H1 (cell line): Measurements from ENCODE around the gene TMEM154. TPM values are rescaled to one million over a fixed set of nuclear protein-coding genes. Genes with fewer than 3 reads are reported as not detected.

Experiments used
- CTCF ChIA-PET: fragments of 300-600 bp; sonication (Branson Sonifier 250); formaldehyde crosslinking; loops from one replicate; lab custom pipeline; 2021; ENCODE audit not compliant: partially characterized antibody; lab: Charles Lee
- POLR2A ChIA-PET: fragments of 300-600 bp; sonication (Branson Sonifier 250); formaldehyde crosslinking; loops from one replicate; lab custom pipeline; 2021; ENCODE audit warnings: inconsistent platforms; ENCODE audit not compliant: partially characterized antibody; lab: Charles Lee
- DNase-seq, 2 experiments: peaks; one replicate each; pipeline versions ENCODE4 v3.0.0 to v3.0.0-alpha.2; 2010 to 2022; ENCODE audit warnings: low spot score in 2 of 2, low read depth in 1 of 2, mixed read lengths in 1 of 2
- FAIRE-seq: peaks from 2 replicates; lab custom pipeline; 2011; peaks lifted over from hg19 to GRCh38; lab: Jason Lieb, UNC
- H2AFZ ChIP-seq: 2 replicates; pipeline ENCODE4 v1.8.1; 2012; ENCODE audit warnings: low read length, inconsistent platforms
- H2AK5ac ChIP-seq: 2 replicates; pipeline ENCODE4 v1.6.1; 2013; ENCODE audit warnings: low read depth, low read length
- H2BK120ac ChIP-seq: replicated peaks from 2 replicates; pipeline ENCODE3; 2013; ENCODE audit warnings: low read depth, low read length, inconsistent platforms
- H2BK12ac ChIP-seq: 2 replicates; pipeline ENCODE4 v1.6.1; 2013; ENCODE audit warnings: low read depth, low read length
- H2BK15ac ChIP-seq: 2 replicates; pipeline ENCODE4 v1.6.1; 2013; ENCODE audit warnings: low read length
- H2BK20ac ChIP-seq: 2 replicates; pipeline ENCODE4 v1.6.1; 2013; ENCODE audit warnings: low read length
- H2BK5ac ChIP-seq: 2 replicates; pipeline ENCODE4 v1.6.1; 2013; ENCODE audit warnings: low read depth, low read length
- H3K14ac ChIP-seq: 2 replicates; pipeline ENCODE4 v1.6.1; 2013; ENCODE audit warnings: inconsistent platforms; ENCODE audit not compliant: insufficient read length
- H3K18ac ChIP-seq: 2 replicates; pipeline ENCODE4 v1.6.1; 2013; ENCODE audit warnings: low read length; ENCODE audit errors: extremely low read depth
- H3K23ac ChIP-seq: 2 replicates; pipeline ENCODE4 v1.6.1; 2013; ENCODE audit warnings: inconsistent platforms; ENCODE audit not compliant: insufficient read length
- H3K23me2 ChIP-seq: 2 replicates; pipeline ENCODE4 v1.6.1; 2013; ENCODE audit warnings: low read depth, low read length
- H3K27ac ChIP-seq: 2 replicates; pipeline ENCODE4 v1.6.1; 2011; ENCODE audit warnings: low read depth, low read length, inconsistent platforms
- H3K27me3 ChIP-seq, 4 experiments: replicated peaks in 1 of 4; 1 replicate in 1 of 4; 2 replicates in 3 of 4; pipeline versions ENCODE4 v1.6.1 to v1.8.1; 2011 to 2013; ENCODE audit warnings: low read length in 3 of 4, mild to moderate bottlenecking in 3 of 4, inconsistent platforms in 2 of 4, mixed read lengths in 2 of 4, moderate library complexity in 1 of 4; ENCODE audit not compliant: control insufficient read depth in 3 of 4, insufficient read depth in 3 of 4; ENCODE audit errors: extremely low read depth in 1 of 4
- H3K36me3 ChIP-seq, 4 experiments: 2 replicates each; pipeline versions ENCODE4 v1.6.1 to v1.8.1; 2011 to 2013; ENCODE audit warnings: mild to moderate bottlenecking in 4 of 4, low read length in 3 of 4, moderate library complexity in 2 of 4, control low read depth in 1 of 4, inconsistent platforms in 1 of 4; ENCODE audit not compliant: insufficient read depth in 4 of 4, control insufficient read depth in 2 of 4
- H3K4ac ChIP-seq: replicated peaks from 2 replicates; pipeline ENCODE3; 2013; ENCODE audit warnings: low read length, low read depth, mixed read lengths, inconsistent platforms; ENCODE audit not compliant: insufficient read length
- H3K4me1 ChIP-seq, 4 experiments: replicated peaks in 1 of 4; 1 replicate in 1 of 4; 2 replicates in 3 of 4; pipeline versions ENCODE4 v1.6.1 to v1.8.1; 2011 to 2013; ENCODE audit warnings: low read length in 3 of 4, inconsistent platforms in 2 of 4, mixed read lengths in 1 of 4; ENCODE audit not compliant: insufficient read depth in 4 of 4, control insufficient read depth in 3 of 4
- H3K4me2 ChIP-seq, 2 experiments: 2 replicates each; pipeline versions ENCODE4 v1.6.1 to v1.8.1; 2011 to 2013; ENCODE audit warnings: low read depth in 2 of 2, low read length in 2 of 2, control low read depth in 1 of 2, inconsistent platforms in 1 of 2, mild to moderate bottlenecking in 1 of 2; ENCODE audit not compliant: insufficient read depth in 1 of 2
- H3K4me3 ChIP-seq, 4 experiments: fragments of 200-600, 300-600 bp in 1 of 4; sonication (generic), shearing (Covaris generic), sonication (Bioruptor Twin) in 1 of 4; 2 replicates each; pipeline versions ENCODE4 v1.5.1 to v1.8.1; 2011 to 2016; ENCODE audit warnings: low read length in 4 of 4, low read depth in 3 of 4, control low read depth in 2 of 4, inconsistent platforms in 2 of 4, mild to moderate bottlenecking in 2 of 4, mixed read lengths in 1 of 4, moderate library complexity in 1 of 4; ENCODE audit not compliant: insufficient read depth in 2 of 4; ENCODE audit errors: extremely low read depth in 1 of 4
- H3K56ac ChIP-seq: replicated peaks from 2 replicates; pipeline ENCODE3; 2013; ENCODE audit warnings: low read depth, mild to moderate bottlenecking, mixed read lengths, low read length, inconsistent platforms; ENCODE audit not compliant: insufficient read length
- H3K79me1 ChIP-seq: 2 replicates; pipeline ENCODE4 v1.6.1; 2013; ENCODE audit warnings: low read depth, low read length, control low read depth
- H3K79me2 ChIP-seq, 2 experiments: 2 replicates each; pipeline versions ENCODE4 v1.6.1 to v1.8.1; 2012 to 2013; ENCODE audit warnings: low read length in 2 of 2, mild to moderate bottlenecking in 2 of 2, inconsistent platforms in 1 of 2; ENCODE audit not compliant: insufficient read depth in 2 of 2, control insufficient read depth in 1 of 2
- H3K9ac ChIP-seq, 4 experiments: replicated peaks in 1 of 4; 1 replicate in 1 of 4; 2 replicates in 3 of 4; pipeline versions ENCODE4 v1.6.1 to v1.8.1; 2011 to 2013; ENCODE audit warnings: low read depth in 3 of 4, low read length in 3 of 4, control low read depth in 2 of 4, mild to moderate bottlenecking in 2 of 4, moderate library complexity in 2 of 4, inconsistent platforms in 1 of 4; ENCODE audit errors: extremely low read depth in 1 of 4
- H3K9me3 ChIP-seq, 2 experiments: 2 replicates each; pipeline versions ENCODE4 v1.6.1 to v1.8.1; 2012 to 2013; ENCODE audit warnings: mild to moderate bottlenecking in 2 of 2, moderate library complexity in 2 of 2, control low read depth in 1 of 2, inconsistent platforms in 1 of 2, low read depth in 1 of 2, low read length in 1 of 2, mixed read lengths in 1 of 2; ENCODE audit not compliant: insufficient read depth in 2 of 2
- H4K20me1 ChIP-seq, 2 experiments: replicated peaks in 1 of 2; 2 replicates each; pipeline versions ENCODE3 to v1.8.1; 2011 to 2013; ENCODE audit warnings: inconsistent platforms in 2 of 2, low read length in 2 of 2, mild to moderate bottlenecking in 1 of 2; ENCODE audit not compliant: insufficient read depth in 2 of 2, control insufficient read depth in 1 of 2
- H4K5ac ChIP-seq: 2 replicates; pipeline ENCODE4 v1.6.1; 2013; ENCODE audit warnings: low read length, low read depth, mixed read lengths, inconsistent platforms; ENCODE audit not compliant: insufficient read length
- H4K8ac ChIP-seq: 2 replicates; pipeline ENCODE4 v1.8.0; 2013; ENCODE audit warnings: mild to moderate bottlenecking, moderate library complexity, low read length, inconsistent platforms; ENCODE audit not compliant: insufficient read depth; ENCODE audit errors: extremely low read depth
- H4K91ac ChIP-seq: replicated peaks from 2 replicates; pipeline ENCODE3; 2013; ENCODE audit warnings: low read length, mixed read lengths, inconsistent platforms; ENCODE audit not compliant: insufficient read length
- ASH2L ChIP-seq: fragments of 200-600, 300-600 bp; sonication (generic); IDR thresholded peaks from one replicate; pipeline ENCODE4 v1.7.1; 2017; ENCODE audit warnings: low read length
- BACH1 ChIP-seq: IDR thresholded peaks from 2 replicates; pipeline ENCODE4 v1.6.1; 2012; ENCODE audit warnings: low read length, improper control_type of control experiment
- BCL11A ChIP-seq, 2 experiments: IDR thresholded peaks; one replicate each; pipeline ENCODE4 v1.6.1; 2011; ENCODE audit warnings: low read depth in 2 of 2, low read length in 2 of 2, mild to moderate bottlenecking in 2 of 2
- EZH2 ChIP-seq: fragments of 200-600 bp; sonication (generic); IDR thresholded peaks from 2 replicates; pipeline ENCODE4 v1.7.1; 2012; ENCODE audit warnings: low read depth, mild to moderate bottlenecking, moderate library complexity, low read length, inconsistent platforms; ENCODE audit not compliant: severe bottlenecking
- MAFK ChIP-seq: IDR thresholded peaks from 2 replicates; pipeline ENCODE4 v1.6.1; 2012; ENCODE audit warnings: low read depth, mild to moderate bottlenecking, improper control_type of control experiment, low read length
- MAX ChIP-seq: IDR thresholded peaks from 2 replicates; pipeline ENCODE4 v1.6.1; 2012; ENCODE audit warnings: inconsistent platforms
- NANOG ChIP-seq: IDR thresholded peaks from 2 replicates; pipeline ENCODE4 v1.6.1; 2011; ENCODE audit warnings: low read length, low read depth, mild to moderate bottlenecking, inconsistent platforms; ENCODE audit not compliant: insufficient read depth, poor library complexity, severe bottlenecking
- NRF1 ChIP-seq: IDR thresholded peaks from 2 replicates; pipeline ENCODE4 v1.6.1; 2011; ENCODE audit warnings: mild to moderate bottlenecking, low read depth, low read length, improper control_type of control experiment
- SIN3A ChIP-seq, 2 experiments: IDR thresholded peaks in 1 of 2; conservative IDR thresholded peaks in 1 of 2; 2 replicates each; pipeline ENCODE4 v1.6.1; 2011 to 2012; ENCODE audit warnings: low read length in 2 of 2, improper control_type of control experiment in 1 of 2, low read depth in 1 of 2, mild to moderate bottlenecking in 1 of 2
- SIX5 ChIP-seq: IDR thresholded peaks from 2 replicates; pipeline ENCODE4 v1.6.1; 2011; ENCODE audit warnings: mild to moderate bottlenecking, low read depth, low read length
- SP1 ChIP-seq: IDR thresholded peaks from 2 replicates; pipeline ENCODE4 v1.6.1; 2011; ENCODE audit warnings: low read depth, low read length
- SRF ChIP-seq: IDR thresholded peaks from 2 replicates; pipeline ENCODE4 v1.6.1; 2011; ENCODE audit warnings: mild to moderate bottlenecking, low read depth, low read length, moderate library complexity
- YY1 ChIP-seq: IDR thresholded peaks from 2 replicates; pipeline ENCODE4 v1.6.1; 2011; ENCODE audit warnings: low read depth, mild to moderate bottlenecking, low read length
- WGBS, 2 experiments: shearing (Covaris generic) in 1 of 2; methylation state at CpG; one replicate each; pipeline versions ENCODE4 v1.1.6 to v1.1.7; 2013 to 2015; ENCODE audit warnings: low lambda C conversion rate in 2 of 2, mixed read lengths in 2 of 2, inconsistent platforms in 1 of 2, low coverage in 1 of 2, missing lambda C conversion rate in 1 of 2; ENCODE audit not compliant: insufficient replicate concordance in 2 of 2, insufficient coverage in 1 of 2, insufficient read length in 1 of 2; ENCODE audit errors: extremely low coverage in 1 of 2, missing lambda C conversion rate in 1 of 2; 5-methylcytosine and 5-hydroxymethylcytosine counted together
- polyA plus RNA-seq, 7 experiments: library from polyadenylated mRNA; depleted of rRNA in 3 of 7; stranded (reverse) in 5 of 7; unstranded in 2 of 7; fragments of >200 nt in 5 of 7; fragments of 200-250 nt in 2 of 7; gene quantifications; 1 replicate in 5 of 7; 2 replicates in 1 of 7; 4 replicates in 1 of 7; pipeline versions ENCODE4 v1.2.1 to v1.2.3, GENCODE V29; 2011 to 2013; ENCODE audit warnings: missing spikeins in 2 of 7, mixed read lengths in 2 of 7
- total RNA-seq: library from RNA; stranded (reverse); fragmentation: NEBNext Ultra II Directional; extraction: Animal tissue kit (Norgen Biotek cat#: 25700); gene quantifications from 2 replicates; pipeline ENCODE4 v1.2.1, GENCODE V29; 2021

The TMEM154 gene
- total and polyA plus RNA-seq, 2 of the 8 experiments (the other 6 are each of a cell fraction or from before 2014, with no cell fraction given), result 0.33 to 1.2 TPM

GRCh38 chr4:152635851-152636250 lies 43.9 kb downstream of the TMEM154 start:
- no peak overlapping the region for H4K91ac ChIP-seq
- no peaks in the 10 kb centered on the region for H3K79me2 ChIP-seq
- TF ChIP-seq SIN3A (conservative IDR thresholded peaks at IDR 0.05 in 1 of 2, IDR thresholded peaks at IDR 0.05 in 1 of 2; ENCODE audit: low read depth in 1 of 2, low read length in 2 of 2) (no peak), SIX5 (no peak), MAFK (no peak), ASH2L (no peak), BACH1 (no peak), EZH2 (no peak), NANOG (no peak), YY1 (no peak), NRF1 (no peak), SP1 (no peak), BCL11A (IDR thresholded peaks at IDR 0.05; ENCODE audit: low read depth in 2 of 2, low read length in 2 of 2) (no peak), MAX (no peak), SRF (no peak)
- no peaks in the 10 kb centered on the region for H3K23me2 ChIP-seq
- DNase-seq, result no peak
- no peak overlapping the region for H2BK120ac ChIP-seq
- H2BK12ac ChIP-seq, result no peak overlapping the region
- 86% methylated on average over 4 of the region's 4 CpGs; no CpG with 5 or more reads in 1 of the 2 experiments for WGBS, 2 experiments
- peaks cover 0 to 6% (median 2%) of the 10 kb centered on the region in 4 experiments; a peak in 2 of 7 replicates for H3K4me1 ChIP-seq
- no peak for FAIRE-seq
- H3K9ac ChIP-seq, result no peak overlapping the region
- no peak overlapping the region for H3K18ac ChIP-seq
- H3K4me2 ChIP-seq, result no peak overlapping the region
- no peaks in the 10 kb centered on the region for H3K9me3 ChIP-seq
- no peak overlapping the region for H2AFZ ChIP-seq
- no peak overlapping the region for H3K14ac ChIP-seq
- H2BK5ac ChIP-seq, result no peak overlapping the region
- H4K8ac ChIP-seq, result no peak overlapping the region
- no peak overlapping the region for H3K56ac ChIP-seq
- H3K23ac ChIP-seq, result no peak overlapping the region
- no peak overlapping the region for H2AK5ac ChIP-seq
- H2BK15ac ChIP-seq, result no peak overlapping the region
- no peak overlapping the region for H3K27ac ChIP-seq
- no peaks in the 10 kb centered on the region for H4K20me1 ChIP-seq
- H3K4me3 ChIP-seq, result no peak overlapping the region
- H3K79me1 ChIP-seq, result no peaks in the 10 kb centered on the region
- POLR2A ChIA-PET, result no interaction called here
- no peak overlapping the region for H4K5ac ChIP-seq
- H3K4ac ChIP-seq, result no peak overlapping the region
- CTCF ChIA-PET, result interaction anchor here (1.3 to 7.9 kb wide), 4 partner anchors 63 to 181 kb away, joined by 3 to 65 read pairs (median 4); no protein-coding TSS in a partner anchor
- no peaks in the 10 kb centered on the region for H3K36me3 ChIP-seq
- no peak overlapping the region for H2BK20ac ChIP-seq
- no peaks in the 10 kb centered on the region for H3K27me3 ChIP-seq
